PC-9 (cell line): ENCODE data around the gene RAB10. TPM values are rescaled to one million over a fixed set of nuclear protein-coding genes. Genes with fewer than 3 reads are reported as not detected.

ENCODE experiments used
- BruUV-seq: library from RNA; stranded (reverse); fragments of 400-500 nt; replicated peaks from 2 replicates; lab custom pipeline; 2021; lab: Mats Ljungman, UMichigan
- CTCF ChIA-PET: fragments of 300-600 bp; sonication (Branson Sonifier 250); formaldehyde crosslinking; loops from one replicate; lab custom pipeline; 2022; ENCODE audit warnings: antibody characterized with exemption; lab: Charles Lee
- POLR2A ChIA-PET: fragments of 300-600 bp; sonication (Branson Sonifier 250); formaldehyde crosslinking; loops from one replicate; lab custom pipeline; 2022; ENCODE audit warnings: antibody characterized with exemption; ENCODE audit not compliant: unreplicated experiment; lab: Charles Lee
- DNase-seq, 2 experiments: peaks; one replicate each; pipeline versions ENCODE4 v3.0.0 to v3.0.0-alpha.2; 2015 to 2022; ENCODE audit warnings: mixed read lengths in 1 of 2
- H2AFZ ChIP-seq: fragments of 200-600 bp; sonication (generic); 2 replicates; pipeline ENCODE4 v1.8.1; 2017; ENCODE audit warnings: antibody characterized with exemption
- H3F3A ChIP-seq: fragments of 200-600 bp; sonication (generic); 2 replicates; pipeline ENCODE4 v1.8.1; 2017; ENCODE audit warnings: antibody characterized with exemption, mild to moderate bottlenecking, low read depth; ENCODE audit not compliant: insufficient read depth
- H3K27ac ChIP-seq: fragments of 200-600 bp; sonication (generic); 2 replicates; pipeline ENCODE4 v1.6.1; 2016; ENCODE audit warnings: mixed run types
- H3K27me3 ChIP-seq: fragments of 200-600 bp; sonication (generic); 2 replicates; pipeline ENCODE4 v1.6.1; 2016; ENCODE audit warnings: low read depth, mixed run types; ENCODE audit not compliant: insufficient read depth
- H3K36me3 ChIP-seq: fragments of 200-600 bp; sonication (generic); 2 replicates; pipeline ENCODE4 v1.6.1; 2016; ENCODE audit warnings: low read depth, mixed run types
- H3K4me1 ChIP-seq: fragments of 200-600 bp; sonication (generic); replicated peaks from 2 replicates; pipeline ENCODE4 v1.6.1; 2016; ENCODE audit warnings: mixed run types; ENCODE audit not compliant: insufficient read depth
- H3K4me2 ChIP-seq: fragments of 200-600 bp; sonication (generic); 2 replicates; pipeline ENCODE4 v1.6.1; 2017; ENCODE audit warnings: mixed run types
- H3K4me3 ChIP-seq: fragments of 200-600 bp; sonication (generic); 2 replicates; pipeline ENCODE4 v1.6.1; 2016; ENCODE audit warnings: mixed run types
- H3K79me2 ChIP-seq: fragments of 200-600 bp; sonication (generic); 2 replicates; pipeline ENCODE4 v1.6.1; 2017; ENCODE audit warnings: low read depth, mixed run types
- H3K9me2 ChIP-seq: fragments of 200-600 bp; sonication (generic); 2 replicates; pipeline ENCODE4 v1.8.1; 2017; ENCODE audit warnings: mild to moderate bottlenecking; ENCODE audit not compliant: insufficient read depth
- H3K9me3 ChIP-seq: fragments of 200-600 bp; sonication (generic); 2 replicates; pipeline ENCODE4 v1.8.1; 2016; ENCODE audit warnings: low read depth; ENCODE audit not compliant: insufficient read depth
- H4K20me1 ChIP-seq: fragments of 200-600 bp; sonication (generic); 2 replicates; pipeline ENCODE4 v1.8.1; 2017; ENCODE audit not compliant: insufficient read depth
- CTCF ChIP-seq: fragments of 200-600 bp; sonication (generic); conservative IDR thresholded peaks from 2 replicates; pipeline ENCODE4 v1.6.1; 2017; ENCODE audit warnings: mixed run types, antibody characterized with exemption, mild to moderate bottlenecking, moderate library complexity
- EZH2 ChIP-seq: fragments of 200-600 bp; sonication (generic); IDR thresholded peaks from 2 replicates; pipeline ENCODE4 v1.8.0; 2017; ENCODE audit warnings: antibody characterized with exemption, low read depth
- intact Hi-C: fragments of 100-400 bp; cut with micrococcal nuclease; formaldehyde crosslinking; loops from one replicate; pipeline ENCODE4 v1.10.0; 2022; ENCODE audit not compliant: unreplicated experiment
- total RNA-seq: library from RNA; stranded (reverse); gene quantifications from 2 replicates; pipeline ENCODE4 v1.2.3, GENCODE V29; 2021

The RAB10 gene
- total RNA-seq, 1 experiment from 2014 or later, result 171 TPM

GRCh38 chr2:26072925-26073768 lies 39.3 kb downstream of the RAB10 start:
- BruUV-seq, result no TSS peak
- TF ChIP-seq CTCF (no peak), EZH2 (no peak)
- intact Hi-C loops, result no loop called here

DNA sequence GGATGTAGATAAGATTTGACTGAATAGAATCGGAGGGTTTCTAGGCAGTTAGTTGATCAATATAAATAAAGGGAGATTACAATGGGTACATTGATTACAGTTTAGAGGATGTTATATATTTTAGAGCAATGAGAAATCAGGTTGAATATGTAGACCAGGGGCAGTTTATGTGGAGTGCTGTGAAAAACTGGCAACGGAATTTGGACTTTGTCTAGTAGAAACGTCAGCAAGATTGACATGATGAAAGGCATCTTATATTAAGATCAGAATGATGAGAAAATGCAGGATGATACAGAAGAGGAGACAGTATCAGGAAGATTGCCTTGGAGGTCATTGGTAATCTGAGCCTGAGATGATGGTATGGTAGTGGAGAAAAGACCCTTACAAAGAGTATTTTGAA lies 39.9 kb downstream of the RAB10 start:
- POLR2A ChIA-PET, result no interaction called here

More at GRCh38 chr2:26072925-26073768, 39.3 kb downstream of the RAB10 start:
- Histone ChIP-seq H3K4me2 (no peak overlapping the region), H3K4me1 (peaks cover 34% of the 10 kb centered on the region), H3K36me3 (peaks cover 17% of the 10 kb centered on the region), H3F3A (peaks cover 73% of the 10 kb centered on the region), H3K27ac (peak overlapping the region; percentile 5; the same call in 1 of the 2 replicates), H3K4me3 (no peak overlapping the region), H3K9me2 (no peaks in the 10 kb centered on the region), H2AFZ (no peak overlapping the region), H3K79me2 (peaks cover 98% of the 10 kb centered on the region), H4K20me1 (peaks cover 51% of the 10 kb centered on the region), H3K9me3 (no peaks in the 10 kb centered on the region), H3K27me3 (no peaks in the 10 kb centered on the region)
- ChIA-PET CTCF (interaction anchor here (0.7 kb wide), 1 partner anchor 221 kb away, joined by 3 read pairs; no protein-coding TSS in a partner anchor), POLR2A (interaction anchor here (0.5 to 0.7 kb wide), 2 partner anchors 75 to 195 kb away, joined by 4 to 7 read pairs; no protein-coding TSS in a partner anchor)
- no peak for DNase-seq

DNA sequence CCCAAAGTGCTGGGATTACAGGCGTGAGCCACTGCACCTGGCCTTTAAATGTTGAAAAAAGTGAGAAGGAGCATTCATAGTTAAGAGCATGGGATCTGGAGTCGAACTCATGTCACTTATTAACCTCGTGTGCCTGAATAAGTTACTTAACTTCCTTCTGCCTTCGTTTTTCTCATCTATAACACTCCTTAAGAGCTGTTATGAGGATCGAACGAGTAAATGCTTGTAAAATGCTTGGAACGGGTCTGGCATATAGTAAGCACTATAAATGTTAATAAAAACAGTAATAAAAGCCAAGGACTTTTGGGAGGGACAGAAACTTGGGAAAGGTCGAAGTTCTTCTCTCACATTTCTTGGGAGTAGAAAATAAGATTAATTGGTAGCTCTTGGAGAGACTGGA lies 40.8 kb downstream of the RAB10 start:
- POLR2A ChIA-PET, result interaction anchor here (0.7 kb wide), 1 partner anchor 41 kb away, joined by 4 read pairs; the partner anchor contains the start of gene RAB10
- BruUV-seq, result no TSS peak

More for the DNA sequence above, 39.9 kb downstream of the RAB10 start:
- TF ChIP-seq EZH2 (no peak), CTCF (no peak)
- no peak overlapping the region for H3K4me3 ChIP-seq
- H3K4me1 ChIP-seq, result peaks cover 28% of the 10 kb centered on the region
- H2AFZ ChIP-seq, result no peak overlapping the region
- H3K27me3 ChIP-seq, result no peaks in the 10 kb centered on the region
- CTCF ChIA-PET, result no interaction called here
- H3K79me2 ChIP-seq, result peaks cover 98% of the 10 kb centered on the region
- no peak for DNase-seq
- peaks cover 50% of the 10 kb centered on the region for H4K20me1 ChIP-seq
- H3F3A ChIP-seq, result peaks cover 72% of the 10 kb centered on the region
- H3K9me3 ChIP-seq, result no peaks in the 10 kb centered on the region
- H3K27ac ChIP-seq, result no peak overlapping the region
- no TSS peak for BruUV-seq
- no peak overlapping the region for H3K4me2 ChIP-seq
- no peaks in the 10 kb centered on the region for H3K9me2 ChIP-seq
- H3K36me3 ChIP-seq, result peaks cover 17% of the 10 kb centered on the region
- intact Hi-C loops, result no loop called here

More for the DNA sequence above, 40.8 kb downstream of the RAB10 start:
- Histone ChIP-seq H3K36me3 (peaks cover 17% of the 10 kb centered on the region), H3K27ac (peak overlapping the region; percentile 35; the same call in 1 of the 2 replicates), H3K4me3 (no peak overlapping the region), H3K27me3 (no peaks in the 10 kb centered on the region), H4K20me1 (peaks cover 47% of the 10 kb centered on the region), H3K4me1 (peaks cover 22% of the 10 kb centered on the region), H3K9me2 (no peaks in the 10 kb centered on the region), H3K4me2 (0 out of 2 replicates have a peak overlapping the region, but pooled peaks have one; percentile 3), H3F3A (peaks cover 71% of the 10 kb centered on the region), H3K9me3 (no peaks in the 10 kb centered on the region), H3K79me2 (peaks cover 98% of the 10 kb centered on the region), H2AFZ (no peak overlapping the region)
- no peak for TF ChIP-seq EZH2
- no peak for TF ChIP-seq CTCF
- DNase-seq, result no peak
- intact Hi-C loops, result no loop called here
- CTCF ChIA-PET, result no interaction called here
